CD4-positive, alpha-beta T cell treated with Interleukin-10 for 1 hour (primary cell): ENCODE data around the gene DCTN4.
"Not testable (repeated sequence)": the region's sequence is repeated elsewhere in the genome, so short reads cannot be mapped to it uniquely, and the experiment has no call there.

Experiments
- DNase-seq: peaks from one replicate; pipeline ENCODE4 v3.0.0-alpha.2; 2020

Gene DCTN4

DNA sequence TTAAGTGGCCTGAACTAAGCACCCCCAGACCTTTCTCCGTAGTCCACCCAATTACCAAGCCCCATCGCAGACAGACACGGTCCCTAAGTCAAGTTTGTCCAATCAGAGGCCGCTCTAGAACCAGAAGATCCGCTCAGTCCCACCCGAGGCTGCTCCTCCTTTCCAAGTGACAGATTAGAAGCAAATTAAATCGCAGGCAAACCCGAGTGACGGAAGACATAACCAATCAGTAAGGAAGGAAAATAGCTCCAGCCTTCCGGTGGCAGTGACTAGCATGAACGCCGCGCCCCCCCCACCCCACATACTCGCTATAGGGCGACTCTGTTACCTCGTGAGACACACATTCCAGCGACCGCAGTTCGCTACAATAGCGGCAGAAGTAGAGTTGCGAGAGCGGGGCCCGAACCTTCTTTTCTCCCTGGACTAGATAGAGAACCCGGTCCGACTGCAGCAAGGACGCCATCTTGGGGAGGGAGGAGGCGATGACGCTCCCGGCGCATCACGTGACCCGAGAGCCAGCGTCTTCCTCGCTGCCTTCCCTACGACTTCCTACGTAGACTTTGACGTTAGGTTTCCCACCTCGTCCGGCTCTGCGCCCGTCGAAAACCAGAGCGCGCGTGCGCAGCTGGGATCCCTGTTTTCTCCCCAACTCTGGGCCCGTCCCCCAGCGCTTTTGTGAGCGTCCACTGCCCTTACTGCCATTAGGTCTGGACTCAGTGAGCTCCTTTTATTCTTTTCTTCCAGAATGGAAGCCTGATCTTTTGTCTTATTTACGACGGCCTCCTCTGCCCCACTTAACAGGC is at the start of gene DCTN4:
Gene DCTN4 (minus strand): TSS at position 487 of the 803 bp plus-strand sequence. CDS start 24 bp downstream, at position 463.
- peak; percentile 97 for DNase-seq

GRCh38 chr5:150804388-150804787 is 45.6 kb upstream of the DCTN4 start:
- DNase-seq: no peak

GRCh38 chr5:150801117-150801927 is 42.5 kb upstream of the DCTN4 start:
- peak; percentile 68 for DNase-seq

DNA sequence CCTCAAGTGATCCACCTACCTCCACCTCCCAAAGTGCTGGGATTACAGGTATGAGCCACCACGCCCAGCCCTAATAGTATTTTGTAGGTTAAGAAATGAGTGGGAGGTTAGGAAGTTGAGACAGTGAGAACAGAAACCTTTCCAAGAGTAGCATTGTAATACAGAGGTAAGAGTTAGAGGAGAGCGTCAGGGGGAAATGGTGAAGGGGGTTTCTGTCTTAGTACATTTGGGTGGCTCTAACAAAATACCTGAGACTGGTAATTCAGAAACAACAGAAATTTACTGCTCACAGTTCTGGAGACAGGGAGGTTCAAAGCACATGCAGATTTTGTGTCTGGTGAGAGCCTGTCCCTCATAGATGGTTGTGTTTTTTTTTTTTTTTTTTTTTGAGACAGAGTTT is 38.6 kb upstream of the DCTN4 start:
- DNase-seq: no peak

DNA sequence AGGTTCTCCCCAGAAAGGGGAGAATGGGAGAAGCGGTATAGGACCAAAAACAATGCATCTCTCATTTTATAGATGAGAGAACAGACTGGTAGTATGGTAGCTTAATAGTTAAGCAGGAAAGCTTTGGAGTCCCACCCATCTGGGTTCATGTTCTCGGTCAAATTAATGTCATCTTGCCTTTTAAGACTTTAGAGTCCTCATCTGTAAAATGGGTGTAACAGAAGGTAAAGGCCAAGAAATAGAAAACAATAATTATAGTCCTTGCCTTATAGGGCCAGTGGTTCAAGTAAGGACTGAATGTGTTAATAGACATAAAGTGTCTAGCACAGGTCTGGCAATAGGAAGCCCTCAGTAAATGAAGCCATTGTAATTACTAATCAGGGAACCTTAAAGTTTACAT is 36.1 kb upstream of the DCTN4 start:
- no peak for DNase-seq

GRCh38 chr5:150793423-150793888 is 34.6 kb upstream of the DCTN4 start:
- DNase-seq: not testable (repeated sequence)

- DNase-seq: no peak
These were observed 32.7 kb upstream of the DCTN4 start for GRCh38 chr5:150791536-150791935.

DNA sequence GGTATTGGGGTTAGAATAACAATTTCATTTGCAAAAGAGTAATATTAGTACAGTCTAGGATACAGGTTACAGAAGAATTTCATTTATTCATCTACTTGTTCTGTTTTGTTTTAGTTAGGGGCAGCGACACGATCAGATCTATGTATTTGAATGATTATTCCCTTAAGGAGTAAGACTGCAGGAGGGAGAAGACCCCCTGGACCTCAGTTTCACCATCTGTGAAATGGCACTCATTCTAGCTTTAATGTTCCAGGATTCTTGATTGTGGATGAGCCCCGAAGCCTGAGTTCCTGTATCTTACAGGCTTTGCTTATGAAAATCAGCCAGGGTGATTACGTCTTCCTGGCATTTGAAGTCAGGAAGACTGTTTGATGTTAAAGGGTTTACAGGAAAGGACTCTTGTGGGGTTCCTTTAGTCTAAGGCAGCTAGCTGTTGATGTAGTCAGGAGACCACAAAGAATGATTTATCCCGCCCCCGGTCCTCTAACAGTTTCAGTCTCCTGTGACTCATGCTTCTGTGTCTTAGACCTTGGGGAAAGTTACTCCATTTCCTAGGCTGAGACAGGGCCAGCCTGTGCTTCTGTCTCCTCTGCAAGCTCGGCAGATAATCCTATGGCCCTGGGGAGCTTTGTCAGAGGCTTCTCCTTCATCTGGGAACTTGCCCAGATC is 31.3 kb upstream of the DCTN4 start:
- peak; percentile 62 for DNase-seq

GRCh38 chr5:150789450-150789849 is 30.6 kb upstream of the DCTN4 start:
- no peak for DNase-seq

- no peak for DNase-seq
These were observed 30.2 kb upstream of the DCTN4 start for GRCh38 chr5:150788977-150789376.

- no peak for DNase-seq
These were observed 28.8 kb upstream of the DCTN4 start for GRCh38 chr5:150787656-150788055.

DNA sequence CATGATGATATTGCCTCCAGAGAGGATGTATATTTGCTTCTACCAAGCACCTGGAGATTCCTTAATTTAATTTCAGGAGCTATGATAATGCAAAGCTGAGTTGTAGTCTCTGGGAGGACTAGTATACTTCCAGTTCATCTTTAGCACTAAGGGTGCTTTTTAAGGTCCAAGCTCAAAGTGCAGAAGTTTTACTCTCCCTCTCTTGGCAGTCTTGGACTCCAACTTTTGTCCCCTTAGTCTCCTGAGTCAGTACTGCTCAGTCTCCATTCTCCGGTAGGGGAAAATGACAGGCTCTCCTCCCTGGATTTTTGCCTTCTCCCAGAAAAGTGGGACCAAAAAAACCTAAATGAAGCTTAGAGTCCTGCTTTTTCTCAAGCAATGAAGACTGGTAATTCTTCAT is 28.1 kb upstream of the DCTN4 start:
- no peak for DNase-seq

DNA sequence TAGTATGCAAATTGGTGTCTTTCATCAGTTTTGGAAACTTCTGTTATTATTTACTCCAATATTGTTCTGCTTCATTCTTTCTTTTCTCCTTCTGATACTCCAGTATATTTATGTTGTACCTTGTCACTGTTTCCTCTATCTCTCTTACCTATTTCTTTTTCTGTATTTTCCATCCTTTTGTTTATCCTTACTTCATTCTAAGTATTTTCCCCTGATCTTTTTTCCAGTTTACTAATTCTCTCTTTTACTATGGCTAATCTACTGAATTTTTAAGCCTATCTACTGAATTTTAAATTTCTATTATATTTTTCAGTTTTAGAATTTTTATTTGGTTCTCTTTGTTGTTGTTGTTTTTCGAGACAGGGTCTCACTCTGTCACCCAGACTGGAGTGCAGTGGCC is 27.1 kb upstream of the DCTN4 start:
- no peak for DNase-seq

DNA sequence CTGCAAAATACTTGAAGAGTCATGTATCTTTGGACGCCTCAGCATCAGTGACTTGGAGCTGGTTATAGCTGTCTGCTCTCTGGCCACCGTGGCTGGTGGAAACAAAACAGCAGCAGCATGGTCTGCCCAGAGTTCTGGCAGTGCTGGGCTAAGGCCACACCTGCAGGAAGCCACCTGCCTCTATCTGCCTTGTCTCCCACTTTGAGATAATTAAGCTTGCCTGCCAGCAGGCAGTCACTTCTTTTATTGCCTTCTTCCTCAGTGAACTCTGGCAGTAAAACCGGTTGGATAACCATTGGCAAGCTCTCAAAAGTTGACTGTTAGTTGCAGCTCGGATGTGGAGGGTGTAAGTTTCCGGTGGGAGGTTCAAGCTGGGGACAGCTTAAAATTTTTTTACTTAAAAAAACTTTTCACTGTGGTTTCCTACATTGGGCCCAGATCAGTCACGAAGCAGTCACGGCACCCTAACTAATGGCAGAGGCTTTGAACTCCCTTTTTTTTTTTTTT is 24.7 kb upstream of the DCTN4 start:
- DNase-seq: peak; percentile 79

- DNase-seq: no peak
These were observed 24.0 kb upstream of the DCTN4 start for GRCh38 chr5:150782850-150783249.

DNA sequence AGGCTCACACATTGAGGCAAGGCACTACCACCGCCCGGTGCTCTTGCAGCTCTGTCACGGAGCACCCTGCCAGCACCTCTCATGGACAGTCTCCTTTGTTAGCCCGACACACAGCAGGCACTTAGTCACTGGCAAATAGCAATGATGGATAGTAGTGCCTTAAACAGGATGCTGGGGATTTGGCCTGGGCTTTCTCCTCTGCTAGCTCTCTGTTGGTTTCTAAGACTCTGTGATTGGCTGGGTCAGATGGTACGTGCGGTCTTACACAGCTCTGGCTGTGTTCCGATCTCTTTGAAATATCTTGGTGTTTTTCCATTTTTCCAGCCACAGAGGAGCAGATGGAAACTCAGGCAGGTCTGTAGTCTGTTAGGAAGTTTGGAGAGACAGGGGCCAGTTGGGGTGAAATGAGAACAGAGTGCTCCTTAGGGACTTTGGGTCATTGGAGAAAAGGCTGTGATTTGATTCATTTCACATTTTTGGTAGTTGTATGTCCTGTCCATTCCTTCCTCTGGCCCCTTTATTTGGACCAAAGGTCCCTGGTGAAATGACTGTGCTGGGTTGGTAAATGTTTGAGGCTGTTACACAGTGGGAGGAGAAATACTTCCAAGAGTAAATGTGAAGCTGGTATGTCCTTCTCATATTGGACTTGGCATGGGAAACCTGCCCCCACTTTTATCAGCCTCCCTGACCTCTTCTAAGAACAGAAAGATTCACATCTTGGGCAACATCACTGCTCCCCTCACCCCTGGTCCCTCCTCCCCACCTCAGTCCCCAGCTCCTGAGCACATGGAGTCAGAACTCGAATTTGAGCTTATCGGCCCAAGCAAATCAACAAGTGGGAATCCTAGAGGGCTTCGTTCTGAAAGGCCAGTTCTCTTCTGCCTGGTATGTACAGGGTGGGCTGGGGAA is 23.1 kb upstream of the DCTN4 start:
- no peak for DNase-seq

GRCh38 chr5:150780816-150781221 is 22.0 kb upstream of the DCTN4 start:
- DNase-seq: no peak

GRCh38 chr5:150780187-150780692 is 21.4 kb upstream of the DCTN4 start:
- DNase-seq: no peak

- DNase-seq: no peak
These were observed 20.8 kb upstream of the DCTN4 start for GRCh38 chr5:150779397-150780186.

DNA sequence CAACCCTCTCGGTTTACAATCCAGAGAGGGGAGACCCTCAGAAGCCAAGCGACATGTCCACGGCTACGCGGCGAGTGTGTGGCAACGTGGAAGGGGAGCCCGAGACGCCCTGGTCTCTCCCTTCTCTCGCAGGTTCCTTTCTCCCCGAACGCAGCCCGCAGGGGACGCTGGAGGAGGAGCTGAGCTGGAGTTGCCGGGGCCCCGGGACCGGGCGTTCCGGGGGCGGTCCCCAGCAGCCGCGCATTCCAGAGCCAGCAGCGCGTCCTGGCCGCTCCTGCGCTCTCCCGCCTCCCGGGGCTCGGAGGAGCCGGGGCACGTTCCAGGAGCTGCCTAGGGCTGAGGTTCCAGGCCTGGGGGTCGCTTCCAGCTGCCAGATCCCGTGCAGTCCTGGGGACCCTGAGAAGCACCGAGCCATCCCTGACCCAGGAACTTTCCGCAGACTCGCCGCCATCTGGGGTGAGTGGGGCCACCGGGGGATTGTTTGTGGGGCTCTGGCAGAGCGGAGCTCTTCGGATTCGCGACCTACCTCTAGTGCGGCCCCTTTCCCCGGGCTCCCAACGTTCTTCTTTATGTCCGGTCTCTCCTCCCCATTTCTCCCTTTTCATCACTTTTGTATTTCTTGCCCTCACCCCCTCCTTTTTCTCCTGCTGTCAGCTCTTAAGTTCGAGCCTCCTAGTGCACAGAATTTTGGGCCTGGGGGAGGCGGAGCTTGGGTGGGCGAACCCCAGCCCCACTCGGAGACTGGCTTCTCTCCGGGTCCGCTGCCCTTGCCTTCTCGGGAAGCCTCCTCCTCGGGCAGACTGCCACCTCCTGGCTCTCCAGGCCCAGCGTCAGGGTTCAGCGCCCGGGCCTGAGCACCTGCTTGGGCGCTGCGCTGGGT is 19.9 kb upstream of the DCTN4 start, which contains the start of gene SMIM3:
Gene SMIM3 (plus strand): TSS at position 241 of the 880 bp plus-strand sequence. CDS start 16,684 bp downstream, outside the sequence.
- DNase-seq: peak; percentile 73
